ENCODE measurements around the gene UBTF. TPM values are rescaled to one million over a fixed set of nuclear protein-coding genes. Genes with fewer than 3 reads are reported as not detected.

UBTF gene
- polyA plus RNA-seq, 3 donors = 6.0 to 13.1 (median 12.5) TPM

- Histone ChIP-seq H3K36me3 (replicated peaks in 1 of 2; ENCODE audit: control insufficient read depth in 1 of 2, insufficient read depth in 2 of 2, low read length in 2 of 2) (peaks cover 29 to 47% of the 10 kb centered on the region in 2 donors), H2AFZ (ENCODE audit: insufficient read depth, low read depth, low read length, poor library complexity, severe bottlenecking) (no peak overlapping the region), H3K4me2 (replicated peaks; ENCODE audit: extremely low read depth, low read length, poor library complexity, severe bottlenecking) (peak overlapping the region; percentile 22), H3K9me3 (replicated peaks in 1 of 2; ENCODE audit: control insufficient read depth in 1 of 2, insufficient read depth in 1 of 2, low read length in 2 of 2) (no peaks in the 10 kb centered on the region), H3K4me3 (replicated peaks in 1 of 3; ENCODE audit: low read depth in 2 of 3, low read length in 3 of 3) (no peak overlapping the region), H3K9ac (ENCODE audit: insufficient read depth, low read length, poor library complexity, severe bottlenecking) (no peak overlapping the region), H3K27ac (ENCODE audit: low read depth in 1 of 2, low read length in 2 of 2) (no peak overlapping the region), H3K27me3 (ENCODE audit: control insufficient read depth in 2 of 2, insufficient read depth in 2 of 2, low read length in 2 of 2) (no peaks in the 10 kb centered on the region), H4K20me1 (ENCODE audit: insufficient read depth, low read length) (peaks cover 53% of the 10 kb centered on the region), H3K79me2 (ENCODE audit: insufficient read depth, low read length) (peaks cover 55% of the 10 kb centered on the region), H3K4me1 (ENCODE audit: control insufficient read depth in 1 of 2, insufficient read depth in 2 of 2, low read length in 2 of 2) (peaks cover 26 to 39% of the 10 kb centered on the region in 2 donors)
- no peak for TF ChIP-seq CTCF (IDR thresholded peaks at IDR 0.05)
- Mint-ChIP-seq H3K36me3 (peaks cover 44 to 52% of the 10 kb centered on the region in 2 donors), H3K27me3 (ENCODE audit: low read depth in 3 of 3) (peaks cover 0 to 2% (median 0%) of the 10 kb centered on the region in 3 donors), H3K27ac (peak overlapping the region in 5 of 7 donors; percentile 9 to 82 (median 17)), H3K4me1 (peaks cover 45% of the 10 kb centered on the region), H3K9me3 (peaks cover 0 to 2% (median 0%) of the 10 kb centered on the region in 7 donors), H3K4me3 (no peak overlapping the region)
- intact Hi-C loops (cut with micrococcal nuclease) = loop anchor here in 1 of 2 donors (5.0 kb wide), 1 partner anchor 61 kb away; no protein-coding TSS in a partner anchor
- WGBS (ENCODE audit: insufficient coverage) = 42% methylated on average over 5 of the region's 5 CpGs
- peak in 1 of 3 donors; percentile 26 for DNase-seq
Observed at GRCh38 chr17:44216694-44217093, 2.8 kb downstream of the UBTF start.

- peaks cover 54% of the 10 kb centered on the region for H3K79me2 ChIP-seq (ENCODE audit: insufficient read depth, low read length)
- DNase-seq = no peak
- Mint-ChIP-seq H3K9me3 (peaks cover 0 to 2% (median 0%) of the 10 kb centered on the region in 7 donors), H3K36me3 (peaks cover 47 to 57% of the 10 kb centered on the region in 2 donors), H3K4me1 (peaks cover 44% of the 10 kb centered on the region), H3K27me3 (ENCODE audit: low read depth in 3 of 3) (peaks cover 0 to 2% (median 0%) of the 10 kb centered on the region in 3 donors), H3K27ac (peak overlapping the region in 5 of 7 donors; percentile 28 to 82 (median 54)), H3K4me3 (no peak overlapping the region)
- no peaks in the 10 kb centered on the region for H3K27me3 ChIP-seq (ENCODE audit: control insufficient read depth in 2 of 2, insufficient read depth in 2 of 2, low read length in 2 of 2)
- WGBS (ENCODE audit: insufficient coverage) = 83% methylated on average over 2 of the region's 5 CpGs
- H3K4me3 ChIP-seq (replicated peaks in 1 of 3; ENCODE audit: low read depth in 2 of 3, low read length in 3 of 3) = no peak overlapping the region
- no peaks in the 10 kb centered on the region for H3K9me3 ChIP-seq (replicated peaks in 1 of 2; ENCODE audit: control insufficient read depth in 1 of 2, insufficient read depth in 1 of 2, low read length in 2 of 2)
- no peak overlapping the region for H3K9ac ChIP-seq (ENCODE audit: insufficient read depth, low read length, poor library complexity, severe bottlenecking)
- H3K4me2 ChIP-seq (replicated peaks; ENCODE audit: extremely low read depth, low read length, poor library complexity, severe bottlenecking) = no peak overlapping the region
- intact Hi-C loops (cut with micrococcal nuclease) = loop anchor here in 1 of 2 donors (5.0 kb wide), 1 partner anchor 61 kb away; no protein-coding TSS in a partner anchor
- H4K20me1 ChIP-seq (ENCODE audit: insufficient read depth, low read length) = peaks cover 57% of the 10 kb centered on the region
- H3K4me1 ChIP-seq (ENCODE audit: control insufficient read depth in 1 of 2, insufficient read depth in 2 of 2, low read length in 2 of 2) = peaks cover 26 to 39% of the 10 kb centered on the region in 2 donors
- no peak for TF ChIP-seq CTCF (IDR thresholded peaks at IDR 0.05)
- no peak overlapping the region for H3K27ac ChIP-seq (ENCODE audit: low read depth in 1 of 2, low read length in 2 of 2)
- no peak overlapping the region for H2AFZ ChIP-seq (ENCODE audit: insufficient read depth, low read depth, low read length, poor library complexity, severe bottlenecking)
- H3K36me3 ChIP-seq (replicated peaks in 1 of 2; ENCODE audit: control insufficient read depth in 1 of 2, insufficient read depth in 2 of 2, low read length in 2 of 2) = peaks cover 34 to 52% of the 10 kb centered on the region in 2 donors
Observed at GRCh38 chr17:44216173-44216572, 3.3 kb downstream of the UBTF start.
